Progenitor cell of endocrine pancreas (in vitro differentiated cells): ENCODE measurements around the gene CEP135. TPM values are rescaled to one million over a fixed set of nuclear protein-coding genes. Genes with fewer than 3 reads are reported as not detected.

ENCODE experiments used
- DNase-seq: peaks from one replicate; pipeline ENCODE4 v3.0.0; 2021; ENCODE audit warnings: low spot score; ENCODE audit not compliant: unreplicated experiment
- H3K27ac Mint-ChIP-seq: 2 replicates; pipeline ENCODE4 v1.8.0; 2021; ENCODE audit warnings: mild to moderate bottlenecking, moderate library complexity, mixed read lengths
- H3K27me3 Mint-ChIP-seq: 2 replicates; pipeline ENCODE4 v1.8.0; 2021; ENCODE audit warnings: mixed read lengths
- H3K36me3 Mint-ChIP-seq: 2 replicates; pipeline ENCODE4 v1.8.0; 2022; ENCODE audit warnings: mixed read lengths; ENCODE audit not compliant: insufficient read depth
- H3K4me1 Mint-ChIP-seq: 2 replicates; pipeline ENCODE4 v1.8.0; 2021; ENCODE audit warnings: low read depth, mixed read lengths
- H3K4me3 Mint-ChIP-seq: 2 replicates; pipeline ENCODE4 v1.8.0; 2021; ENCODE audit warnings: low read depth, mild to moderate bottlenecking, moderate library complexity, mixed read lengths
- H3K9me3 Mint-ChIP-seq: 2 replicates; pipeline ENCODE4 v1.8.0; 2021; ENCODE audit warnings: low read depth, mixed read lengths
- CTCF ChIP-seq: fragments of 200-600 bp; sonication (generic); IDR thresholded peaks from one replicate; pipeline ENCODE4 v1.5.0; 2021; ENCODE audit warnings: antibody characterized with exemption, mild to moderate bottlenecking; ENCODE audit not compliant: unreplicated experiment
- total RNA-seq: library from RNA; stranded (reverse); gene quantifications from 2 replicates; pipeline ENCODE4 v1.2.1, GENCODE V29; 2021

CEP135 gene
- total RNA-seq, 1 donor from 2014 or later: 15.5 TPM

- Mint-ChIP-seq H3K4me1 (peaks cover 51% of the 10 kb centered on the region), H3K4me3 (peak overlapping the region; percentile 53), H3K9me3 (no peaks in the 10 kb centered on the region), H3K36me3 (peaks cover 6% of the 10 kb centered on the region), H3K27me3 (no peaks in the 10 kb centered on the region), H3K27ac (peak overlapping the region; percentile 93)
- no peak for DNase-seq
- no peak for TF ChIP-seq CTCF
Observed at GRCh38 chr4:56052966-56053365, 104.2 kb downstream of the CEP135 start.

DNA sequence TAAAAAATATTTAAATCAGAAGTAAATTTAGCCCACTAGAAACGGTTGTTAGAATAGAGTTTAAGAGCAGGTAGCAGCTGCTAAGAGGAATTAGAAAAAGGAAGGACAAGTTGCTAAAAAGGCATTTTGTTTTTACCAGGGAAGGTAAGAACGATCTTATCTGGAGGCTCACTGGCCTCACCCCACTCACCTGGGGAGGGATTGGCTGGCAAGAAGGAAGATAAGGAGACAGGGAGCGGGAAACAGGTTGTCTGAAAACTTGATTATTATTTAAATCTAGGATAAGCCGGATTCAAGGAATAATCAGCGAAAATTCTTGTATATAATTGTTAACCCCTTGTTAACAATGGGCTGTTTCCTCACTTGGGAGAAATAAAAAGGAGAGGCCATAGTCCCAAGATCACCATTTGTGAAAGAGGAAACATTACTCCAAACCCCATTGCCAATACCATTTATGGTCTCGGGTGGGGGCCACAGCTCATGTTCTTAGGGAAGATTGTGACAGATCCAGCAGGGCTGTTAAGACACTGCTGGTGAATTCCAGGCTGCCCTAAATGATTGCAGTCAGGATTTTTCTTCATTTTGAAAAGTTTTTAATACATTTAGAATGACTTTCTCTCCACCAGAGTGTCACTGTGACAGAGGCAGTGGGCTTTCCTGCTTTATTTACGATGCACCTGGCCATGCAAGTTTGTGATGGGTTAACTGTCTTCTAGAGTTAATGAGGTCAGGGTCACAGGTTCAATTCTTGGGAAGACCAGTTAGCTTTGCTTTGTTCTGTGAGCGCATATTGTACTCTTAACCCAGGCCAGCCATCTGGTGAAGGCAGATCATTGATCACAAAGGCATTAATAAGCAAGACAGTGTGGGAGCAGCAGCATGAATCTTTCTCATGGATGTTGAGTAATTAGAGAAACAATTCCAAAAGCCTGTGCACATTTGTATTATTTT is 106.6 kb downstream of the CEP135 start:
- no peak for TF ChIP-seq CTCF
- no peak for DNase-seq
- H3K27me3 Mint-ChIP-seq: no peaks in the 10 kb centered on the region
- H3K4me3 Mint-ChIP-seq: peak overlapping the region; percentile 17
- peaks cover 23% of the 10 kb centered on the region for H3K36me3 Mint-ChIP-seq
- H3K27ac Mint-ChIP-seq: peak overlapping the region; percentile 92
- H3K9me3 Mint-ChIP-seq: peaks cover 3% of the 10 kb centered on the region
- H3K4me1 Mint-ChIP-seq: peaks cover 56% of the 10 kb centered on the region

GRCh38 chr4:56055991-56056390 is 107.2 kb downstream of the CEP135 start:
- Mint-ChIP-seq H3K27ac (peak overlapping the region; percentile 92), H3K4me3 (peak overlapping the region; percentile 11), H3K4me1 (peaks cover 54% of the 10 kb centered on the region), H3K36me3 (peaks cover 28% of the 10 kb centered on the region), H3K27me3 (no peaks in the 10 kb centered on the region), H3K9me3 (peaks cover 4% of the 10 kb centered on the region)
- TF ChIP-seq CTCF: no peak
- no peak for DNase-seq

DNA sequence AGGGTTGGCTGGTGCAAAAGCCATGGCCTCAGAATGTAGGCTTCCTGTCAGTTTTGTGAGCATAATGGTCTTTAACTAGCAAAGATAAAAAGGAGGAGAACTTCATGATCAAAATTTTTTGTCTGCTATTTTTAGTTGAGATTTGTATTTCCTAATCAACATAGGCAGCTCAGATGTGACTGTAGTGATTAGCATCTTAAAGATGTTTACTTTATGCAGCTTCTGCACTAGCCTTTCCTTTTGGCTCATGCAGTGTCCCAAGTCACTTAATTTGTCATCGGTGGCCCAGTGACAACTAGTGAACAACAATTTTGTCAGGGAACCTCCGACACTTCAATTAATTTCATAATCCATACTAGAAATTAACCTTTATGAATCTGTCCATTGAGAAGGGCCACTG is 109.8 kb downstream of the CEP135 start:
- peaks cover 4% of the 10 kb centered on the region for H3K9me3 Mint-ChIP-seq
- peaks cover 26% of the 10 kb centered on the region for H3K36me3 Mint-ChIP-seq
- H3K4me3 Mint-ChIP-seq: no peak overlapping the region
- H3K4me1 Mint-ChIP-seq: peaks cover 54% of the 10 kb centered on the region
- no peak for DNase-seq
- H3K27me3 Mint-ChIP-seq: no peaks in the 10 kb centered on the region
- H3K27ac Mint-ChIP-seq: peak overlapping the region; percentile 76
- no peak for TF ChIP-seq CTCF

DNA sequence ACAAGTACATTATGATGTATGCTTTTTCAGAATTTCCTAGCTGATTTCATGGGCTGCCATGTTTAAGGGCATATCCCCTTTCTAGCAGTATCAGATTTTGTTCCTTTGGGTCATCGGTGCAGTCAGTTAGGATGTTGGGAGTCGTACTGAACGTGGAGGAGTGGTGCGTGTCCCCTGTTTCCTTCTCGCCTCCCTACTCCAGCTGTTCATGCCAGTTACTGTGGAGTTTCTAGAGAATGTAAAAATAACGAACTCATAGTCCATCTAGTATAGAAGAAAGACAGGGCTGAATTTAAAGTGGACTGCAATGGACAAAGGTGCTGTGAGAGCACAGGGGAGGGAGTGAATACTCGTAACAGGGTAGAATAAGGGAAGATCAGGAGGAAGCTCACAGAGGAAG is 111.3 kb downstream of the CEP135 start:
- Mint-ChIP-seq H3K27ac (peak overlapping the region; percentile 84), H3K4me1 (peaks cover 52% of the 10 kb centered on the region), H3K27me3 (no peaks in the 10 kb centered on the region), H3K36me3 (peaks cover 31% of the 10 kb centered on the region), H3K4me3 (no peak overlapping the region), H3K9me3 (peaks cover 4% of the 10 kb centered on the region)
- no peak for TF ChIP-seq CTCF
- DNase-seq: no peak
